AG08395 (cell line): Measurements from ENCODE around the gene DAB1.

ENCODE experiments used
- DNase-seq: peaks from one replicate; pipeline ENCODE4 v3.0.0; 2012; ENCODE audit warnings: mixed read lengths, low spot score

Gene DAB1

GRCh38 chr1:57423656-57424211 is at the start of gene DAB1:
DAB1 (minus strand) TSS chr1:57424060; CDS start chr1:57291030, 133,030 bp downstream.
- DNase-seq, result peak; percentile 38

- DNase-seq, result no peak
Observed at GRCh38 chr1:57473448-57473847, 49.6 kb upstream of the DAB1 start.

- no peak for DNase-seq
Observed at GRCh38 chr1:57471995-57472394, 48.1 kb upstream of the DAB1 start.

- DNase-seq, result peak; percentile 19
Observed at GRCh38 chr1:57470036-57470435, 46.2 kb upstream of the DAB1 start.

GRCh38 chr1:57468641-57469523 is 45.0 kb upstream of the DAB1 start:
- peak; percentile 65 for DNase-seq

GRCh38 chr1:57467830-57468229 is 44.0 kb upstream of the DAB1 start:
- DNase-seq, result no peak

GRCh38 chr1:57464756-57465155 is 40.9 kb upstream of the DAB1 start:
- DNase-seq, result no peak

- DNase-seq, result no peak
Observed at GRCh38 chr1:57463343-57463742, 39.5 kb upstream of the DAB1 start.

GRCh38 chr1:57461405-57461804 is 37.5 kb upstream of the DAB1 start:
- no peak for DNase-seq

- no peak for DNase-seq
Observed at GRCh38 chr1:57451516-57451915, 27.7 kb upstream of the DAB1 start.

GRCh38 chr1:57450981-57451380 is 27.1 kb upstream of the DAB1 start:
- no peak for DNase-seq

GRCh38 chr1:57447551-57447950 is 23.7 kb upstream of the DAB1 start:
- DNase-seq, result no peak

- no peak for DNase-seq
Observed at GRCh38 chr1:57443004-57443403, 19.1 kb upstream of the DAB1 start.

GRCh38 chr1:57440096-57440495 is 16.2 kb upstream of the DAB1 start:
- DNase-seq, result no peak

GRCh38 chr1:57431400-57431799 is 7.5 kb upstream of the DAB1 start:
- DNase-seq, result no peak

GRCh38 chr1:57424231-57425027 is 569 bp upstream of the DAB1 start:
- peak; percentile 55 for DNase-seq

- no peak for DNase-seq
Observed at GRCh38 chr1:57423135-57423655, 665 bp downstream of the DAB1 start.

GRCh38 chr1:57422271-57423134 is 1.4 kb downstream of the DAB1 start:
- peak; percentile 42 for DNase-seq

GRCh38 chr1:57421806-57422205 is 2.1 kb downstream of the DAB1 start:
- no peak for DNase-seq

- DNase-seq, result no peak
Observed at GRCh38 chr1:57420981-57421785, 2.7 kb downstream of the DAB1 start.

- DNase-seq, result no peak
Observed at GRCh38 chr1:57418971-57419370, 4.9 kb downstream of the DAB1 start.
